ENCODE data around the gene LDLRAD2. TPM values are rescaled to one million over a fixed set of nuclear protein-coding genes. Genes with fewer than 3 reads are reported as not detected.
A peak's percentile ranks its signal among the peaks of the same experiment; 100 is the strongest.
"Not testable (repeated sequence)": the region's sequence is repeated elsewhere in the genome, so short reads cannot be mapped to it uniquely, and the experiment has no call there.

The LDLRAD2 gene
- total RNA-seq, 6 experiments from 2014 or later, result 0.14 TPM; not detected in 5

DNA sequence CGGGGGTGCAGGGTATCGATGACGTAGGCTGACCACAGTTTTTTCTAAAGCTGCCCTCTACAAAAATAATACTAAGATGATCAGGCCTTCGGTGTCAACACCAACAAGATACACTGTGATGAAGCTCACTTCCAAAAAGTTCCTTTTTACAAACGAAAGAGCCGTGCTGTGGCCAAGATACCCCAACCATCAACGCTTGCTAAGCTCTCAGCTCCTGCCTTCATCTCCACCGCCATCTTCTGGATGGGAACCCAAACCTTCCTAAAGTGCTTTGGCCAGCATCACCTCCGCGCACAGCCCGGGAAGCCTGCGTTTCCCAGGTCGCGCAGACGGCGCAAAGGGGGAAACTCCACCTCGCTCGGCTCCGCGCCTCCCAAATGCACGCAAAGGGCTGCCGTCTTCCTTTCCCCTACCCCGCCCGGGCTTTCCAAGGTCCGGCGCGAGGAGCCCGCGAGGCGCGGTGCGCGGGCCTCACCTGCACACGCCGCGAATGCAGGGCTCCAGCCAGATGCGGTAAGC is 29.7 kb upstream of the LDLRAD2 start:
- H3K4me1 Mint-ChIP-seq (ENCODE audit: low read depth), result peaks cover 30% of the 10 kb centered on the region

DNA sequence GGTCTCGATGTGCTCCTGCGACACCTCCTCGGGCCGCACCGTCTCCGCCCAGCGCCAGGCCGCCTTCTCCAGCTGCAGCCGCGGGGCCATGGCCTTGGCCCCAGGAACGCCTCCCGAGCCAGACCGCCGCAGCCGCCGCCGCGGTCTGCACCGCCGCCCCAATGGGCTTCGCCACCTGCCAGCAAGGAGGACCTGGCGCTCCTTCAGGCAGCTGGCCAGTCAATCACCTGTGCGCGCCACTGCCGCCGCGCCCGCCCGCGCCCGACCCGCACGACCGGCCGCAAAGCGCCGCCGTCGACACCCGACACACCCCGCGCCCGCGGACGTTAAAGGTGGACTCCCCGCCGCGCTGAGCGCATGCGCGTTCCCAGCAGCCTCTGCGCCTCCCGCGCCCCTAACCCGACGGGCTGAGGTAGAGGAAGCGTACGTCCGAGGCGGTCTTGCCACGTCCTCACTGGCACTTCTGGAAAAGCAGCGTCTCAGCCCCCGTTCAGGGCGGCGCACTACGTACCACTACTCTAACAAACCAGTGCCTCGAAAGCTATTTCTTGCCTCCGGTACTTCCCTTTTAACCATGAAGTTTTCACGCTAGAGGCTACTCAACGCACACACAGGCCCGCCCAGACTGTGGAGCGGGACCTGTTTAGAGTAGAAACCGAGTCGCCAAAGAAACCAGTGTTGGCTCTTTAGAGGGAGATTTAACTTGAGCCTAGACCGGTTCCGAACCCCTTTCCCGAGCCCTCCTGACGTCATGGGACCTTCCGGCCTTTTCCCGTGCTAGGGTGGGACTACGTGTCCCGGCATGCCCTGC is 29.0 kb upstream of the LDLRAD2 start, which contains the start of gene USP48:
Gene USP48, minus strand, starts transcription at position 282 of the 811 bp plus-strand sequence. Its CDS starts 192 bp downstream, at position 90.
- peak within 1 kb of the TSS; percentile 100 for H3K27ac Mint-ChIP-seq
- peaks cover 2% of the 10 kb centered on the region; the same call in 1 of the 2 replicates for H3K27me3 Mint-ChIP-seq (ENCODE audit: insufficient read depth)
- peak within 1 kb of the TSS; percentile 94 for H3K4me3 Mint-ChIP-seq
- peaks cover 29% of the 10 kb centered on the region for H3K4me1 Mint-ChIP-seq (ENCODE audit: low read depth)
- no peaks in the 10 kb centered on the region; the same call in none of the 2 replicates for H3K9me3 Mint-ChIP-seq
- DNase-seq, result peak; percentile 95
- H3K36me3 Mint-ChIP-seq (ENCODE audit: low read depth), result peaks cover 21% of the 10 kb centered on the region; the same call in 1 of the 2 replicates
- TF ChIP-seq, protein P1, sequence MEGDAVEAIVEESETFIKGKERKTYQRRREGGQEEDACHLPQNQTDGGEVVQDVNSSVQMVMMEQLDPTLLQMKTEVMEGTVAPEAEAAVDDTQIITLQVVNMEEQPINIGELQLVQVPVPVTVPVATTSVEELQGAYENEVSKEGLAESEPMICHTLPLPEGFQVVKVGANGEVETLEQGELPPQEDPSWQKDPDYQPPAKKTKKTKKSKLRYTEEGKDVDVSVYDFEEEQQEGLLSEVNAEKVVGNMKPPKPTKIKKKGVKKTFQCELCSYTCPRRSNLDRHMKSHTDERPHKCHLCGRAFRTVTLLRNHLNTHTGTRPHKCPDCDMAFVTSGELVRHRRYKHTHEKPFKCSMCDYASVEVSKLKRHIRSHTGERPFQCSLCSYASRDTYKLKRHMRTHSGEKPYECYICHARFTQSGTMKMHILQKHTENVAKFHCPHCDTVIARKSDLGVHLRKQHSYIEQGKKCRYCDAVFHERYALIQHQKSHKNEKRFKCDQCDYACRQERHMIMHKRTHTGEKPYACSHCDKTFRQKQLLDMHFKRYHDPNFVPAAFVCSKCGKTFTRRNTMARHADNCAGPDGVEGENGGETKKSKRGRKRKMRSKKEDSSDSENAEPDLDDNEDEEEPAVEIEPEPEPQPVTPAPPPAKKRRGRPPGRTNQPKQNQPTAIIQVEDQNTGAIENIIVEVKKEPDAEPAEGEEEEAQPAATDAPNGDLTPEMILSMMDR (IDR thresholded peaks at IDR 0.05), result no peak

More for the DNA sequence above, 29.7 kb upstream of the LDLRAD2 start:
- TF ChIP-seq, protein P1 (IDR thresholded peaks at IDR 0.05), result peak; percentile 51; the same call in 1 of the 2 replicates
- Mint-ChIP-seq H3K27ac (peak overlapping the region; percentile 87), H3K4me3 (peak overlapping the region; percentile 94), H3K27me3 (ENCODE audit: insufficient read depth) (peaks cover 2% of the 10 kb centered on the region; the same call in 1 of the 2 replicates), H3K9me3 (no peaks in the 10 kb centered on the region; the same call in none of the 2 replicates), H3K36me3 (ENCODE audit: low read depth) (peaks cover 24% of the 10 kb centered on the region; the same call in 1 of the 2 replicates)
- peak; percentile 28 for DNase-seq

DNA sequence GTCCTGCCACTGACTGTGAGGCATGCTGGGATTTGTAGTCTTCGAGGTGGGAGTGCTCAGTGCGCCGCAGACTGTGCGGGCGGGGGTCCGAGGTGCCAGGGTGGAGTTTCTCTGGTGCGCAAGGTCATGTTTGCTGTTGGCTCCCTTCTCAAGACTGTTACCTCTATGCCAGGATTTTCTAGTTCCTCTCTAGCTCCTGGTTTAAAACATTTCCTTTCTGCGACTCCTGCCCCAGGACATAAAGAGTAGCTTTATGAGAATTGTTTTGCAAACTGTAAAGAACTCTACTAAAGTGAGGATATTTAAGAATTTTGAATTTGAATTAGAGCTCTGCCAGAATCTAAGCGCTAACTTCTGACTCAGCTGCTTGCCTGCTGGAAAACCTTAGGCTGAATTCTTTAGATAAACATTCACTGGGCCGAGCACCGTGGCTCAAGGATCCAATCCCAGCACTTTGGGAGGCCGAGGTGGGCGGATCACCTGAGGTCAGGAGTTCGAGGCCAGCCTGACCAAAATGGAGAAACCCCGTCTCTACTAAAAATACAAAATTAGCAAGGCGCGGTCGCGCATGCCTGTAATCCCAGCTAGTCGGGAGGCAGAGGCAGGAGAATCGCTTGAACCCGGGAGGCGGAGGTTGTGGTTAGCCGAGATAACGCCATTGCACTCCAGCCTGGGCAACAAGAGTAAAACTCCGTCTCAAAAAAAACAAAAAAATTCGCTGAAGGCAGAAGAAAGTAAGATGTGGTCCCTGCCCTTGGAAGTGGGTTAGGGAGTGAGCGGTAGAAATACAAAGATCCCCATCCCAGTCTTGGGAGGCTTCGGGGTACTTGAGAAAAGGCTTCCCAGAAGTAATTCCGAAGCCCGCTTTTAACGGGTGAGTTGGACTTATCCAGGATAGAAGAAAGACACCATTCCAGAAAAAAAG is 28.1 kb upstream of the LDLRAD2 start:
- TF ChIP-seq, protein P1 (IDR thresholded peaks at IDR 0.05), result no peak
- Mint-ChIP-seq H3K9me3 (no peaks in the 10 kb centered on the region; the same call in 1 of the 2 replicates), H3K4me1 (ENCODE audit: low read depth) (peaks cover 26% of the 10 kb centered on the region), H3K27me3 (ENCODE audit: insufficient read depth) (peaks cover 2% of the 10 kb centered on the region; the same call in 1 of the 2 replicates), H3K27ac (peak overlapping the region; percentile 100), H3K4me3 (peak overlapping the region; percentile 94), H3K36me3 (ENCODE audit: low read depth) (peaks cover 17% of the 10 kb centered on the region; the same call in 1 of the 2 replicates)
- peak; percentile 80 for DNase-seq

DNA sequence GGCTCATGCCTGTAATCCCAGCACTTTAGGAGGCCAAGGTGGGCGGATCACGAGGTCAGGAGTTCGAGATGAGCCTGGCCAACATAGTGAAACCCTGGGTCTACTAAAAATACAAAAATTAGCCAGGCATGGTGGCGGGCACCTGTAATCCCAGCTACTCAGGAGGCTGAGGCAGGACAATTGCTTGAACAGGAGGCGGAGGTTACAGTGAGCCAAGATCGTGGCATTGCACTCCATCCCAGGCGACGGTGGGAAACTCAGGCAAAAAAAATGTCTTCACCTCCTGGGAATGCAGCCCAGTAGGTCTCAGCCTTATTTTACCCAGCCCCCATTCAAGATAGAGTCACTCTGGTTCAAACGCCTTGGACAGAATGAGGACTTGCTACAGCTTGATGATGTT is 26.3 kb upstream of the LDLRAD2 start:
- not testable (repeated sequence) for H3K4me3 Mint-ChIP-seq; H3K27ac Mint-ChIP-seq; H3K9me3 Mint-ChIP-seq; H3K27me3 Mint-ChIP-seq (ENCODE audit: insufficient read depth); H3K36me3 Mint-ChIP-seq (ENCODE audit: low read depth); DNase-seq
- peaks cover 14% of the 10 kb centered on the region for H3K4me1 Mint-ChIP-seq (ENCODE audit: low read depth)

DNA sequence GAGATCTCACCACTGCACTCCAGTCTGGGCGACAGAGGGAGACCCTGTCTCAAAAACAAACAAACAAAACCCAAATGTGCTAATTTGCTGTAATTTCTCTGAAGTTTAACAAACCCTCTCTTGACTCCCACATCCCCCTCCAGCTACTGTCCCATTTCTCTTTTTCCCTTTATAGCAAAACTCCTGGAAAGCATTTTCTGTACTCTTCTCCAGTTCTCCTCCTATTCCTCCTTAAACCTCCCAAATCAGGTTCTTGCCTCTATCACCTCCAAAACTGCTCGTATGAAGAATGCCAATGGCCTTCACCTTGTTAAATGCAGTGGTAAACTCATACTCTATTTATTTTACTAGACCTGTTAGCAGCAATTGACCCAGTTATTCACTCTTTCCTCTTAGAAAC is 25.4 kb upstream of the LDLRAD2 start:
- Mint-ChIP-seq H3K9me3 (no peaks in the 10 kb centered on the region), H3K27ac (no peak overlapping the region), H3K4me3 (no peak overlapping the region), H3K27me3 (ENCODE audit: insufficient read depth) (peaks cover 2% of the 10 kb centered on the region; the same call in 1 of the 2 replicates), H3K36me3 (ENCODE audit: low read depth) (peaks cover 5% of the 10 kb centered on the region; the same call in 1 of the 2 replicates), H3K4me1 (ENCODE audit: low read depth) (peaks cover 14% of the 10 kb centered on the region)
- DNase-seq, result no peak
- TF ChIP-seq, protein P1 (IDR thresholded peaks at IDR 0.05), result no peak

All from HFFc6 (cell line).